ENCODE results near the gene RASSF8.

Gene RASSF8, protein sequence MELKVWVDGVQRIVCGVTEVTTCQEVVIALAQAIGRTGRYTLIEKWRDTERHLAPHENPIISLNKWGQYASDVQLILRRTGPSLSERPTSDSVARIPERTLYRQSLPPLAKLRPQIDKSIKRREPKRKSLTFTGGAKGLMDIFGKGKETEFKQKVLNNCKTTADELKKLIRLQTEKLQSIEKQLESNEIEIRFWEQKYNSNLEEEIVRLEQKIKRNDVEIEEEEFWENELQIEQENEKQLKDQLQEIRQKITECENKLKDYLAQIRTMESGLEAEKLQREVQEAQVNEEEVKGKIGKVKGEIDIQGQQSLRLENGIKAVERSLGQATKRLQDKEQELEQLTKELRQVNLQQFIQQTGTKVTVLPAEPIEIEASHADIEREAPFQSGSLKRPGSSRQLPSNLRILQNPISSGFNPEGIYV

DNA sequence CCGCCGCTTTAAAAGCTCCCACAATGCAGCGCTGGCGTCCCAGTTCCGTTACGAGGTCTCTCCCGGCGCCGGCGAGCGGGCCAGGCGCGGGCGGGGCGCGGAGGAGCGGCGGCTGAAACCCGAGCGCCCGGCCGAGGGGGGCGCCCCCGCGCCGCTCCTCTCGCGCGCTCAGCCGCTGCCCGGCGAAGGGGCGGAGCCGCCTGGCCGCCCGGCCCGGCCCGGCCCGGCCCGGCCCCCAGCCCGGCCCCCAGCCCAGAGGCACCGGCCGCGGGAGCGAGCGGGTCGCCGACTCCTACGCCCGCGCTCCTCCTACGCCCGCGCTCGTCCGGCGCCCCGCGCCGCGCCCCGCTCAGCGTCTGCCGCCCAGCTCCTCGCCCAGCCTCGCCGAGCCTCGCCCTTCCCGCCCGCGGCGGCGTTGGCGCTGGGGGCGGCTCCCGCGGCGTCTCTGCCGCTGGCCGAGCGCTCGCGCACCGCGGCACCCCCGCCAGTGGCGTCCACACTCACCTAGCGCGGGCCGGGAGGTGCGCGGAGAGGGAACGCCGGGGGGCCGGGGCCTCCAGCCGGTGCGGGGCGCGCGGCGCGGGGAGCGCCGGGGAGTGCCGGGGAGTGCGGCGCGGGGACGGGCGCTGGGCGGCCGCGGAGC, at the start of gene RASSF8:
TSS of gene RASSF8 (plus strand) at position 255 of the 643 bp plus-strand sequence. CDS start 96,662 bp downstream, outside the sequence.
- TF ChIP-seq, protein P1, sequence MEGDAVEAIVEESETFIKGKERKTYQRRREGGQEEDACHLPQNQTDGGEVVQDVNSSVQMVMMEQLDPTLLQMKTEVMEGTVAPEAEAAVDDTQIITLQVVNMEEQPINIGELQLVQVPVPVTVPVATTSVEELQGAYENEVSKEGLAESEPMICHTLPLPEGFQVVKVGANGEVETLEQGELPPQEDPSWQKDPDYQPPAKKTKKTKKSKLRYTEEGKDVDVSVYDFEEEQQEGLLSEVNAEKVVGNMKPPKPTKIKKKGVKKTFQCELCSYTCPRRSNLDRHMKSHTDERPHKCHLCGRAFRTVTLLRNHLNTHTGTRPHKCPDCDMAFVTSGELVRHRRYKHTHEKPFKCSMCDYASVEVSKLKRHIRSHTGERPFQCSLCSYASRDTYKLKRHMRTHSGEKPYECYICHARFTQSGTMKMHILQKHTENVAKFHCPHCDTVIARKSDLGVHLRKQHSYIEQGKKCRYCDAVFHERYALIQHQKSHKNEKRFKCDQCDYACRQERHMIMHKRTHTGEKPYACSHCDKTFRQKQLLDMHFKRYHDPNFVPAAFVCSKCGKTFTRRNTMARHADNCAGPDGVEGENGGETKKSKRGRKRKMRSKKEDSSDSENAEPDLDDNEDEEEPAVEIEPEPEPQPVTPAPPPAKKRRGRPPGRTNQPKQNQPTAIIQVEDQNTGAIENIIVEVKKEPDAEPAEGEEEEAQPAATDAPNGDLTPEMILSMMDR (IDR thresholded peaks at IDR 0.05; ENCODE audit: extremely low read depth, missing control alignments): no peak
- peak; percentile 89 for DNase-seq (ENCODE audit: low spot score)

- DNase-seq (ENCODE audit: low spot score): no peak
- TF ChIP-seq, protein P1 (IDR thresholded peaks at IDR 0.05; ENCODE audit: extremely low read depth, missing control alignments): no peak
Observed at GRCh38 chr12:25914551-25914950, 43.9 kb upstream of the RASSF8 start.

DNA sequence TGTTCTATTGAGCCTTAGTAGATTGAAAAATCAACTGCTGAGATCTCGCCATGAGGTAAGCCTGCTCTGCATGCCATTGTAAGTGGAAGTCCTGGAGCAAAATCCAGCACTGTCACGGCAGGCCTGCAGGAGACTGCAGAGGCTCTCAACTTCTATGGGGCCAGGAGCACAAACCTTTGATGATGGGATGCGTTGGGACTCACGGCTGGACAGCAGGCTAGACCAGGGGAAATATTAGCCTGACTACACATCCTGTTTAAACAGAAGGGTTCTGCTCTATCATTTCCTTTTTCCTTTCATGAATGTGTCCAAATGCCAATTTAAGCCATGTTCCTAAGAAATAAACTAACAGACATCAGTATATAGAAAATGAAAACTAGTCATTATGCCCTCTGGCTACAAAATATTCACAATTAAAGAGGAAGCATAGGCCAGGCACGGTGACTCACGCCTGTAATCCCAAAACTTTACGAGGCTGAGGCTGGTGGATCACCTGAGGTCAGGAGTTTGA, 33.9 kb upstream of the RASSF8 start:
- no peak for DNase-seq (ENCODE audit: low spot score)
- TF ChIP-seq, protein P1 (IDR thresholded peaks at IDR 0.05; ENCODE audit: extremely low read depth, missing control alignments): no peak

DNA sequence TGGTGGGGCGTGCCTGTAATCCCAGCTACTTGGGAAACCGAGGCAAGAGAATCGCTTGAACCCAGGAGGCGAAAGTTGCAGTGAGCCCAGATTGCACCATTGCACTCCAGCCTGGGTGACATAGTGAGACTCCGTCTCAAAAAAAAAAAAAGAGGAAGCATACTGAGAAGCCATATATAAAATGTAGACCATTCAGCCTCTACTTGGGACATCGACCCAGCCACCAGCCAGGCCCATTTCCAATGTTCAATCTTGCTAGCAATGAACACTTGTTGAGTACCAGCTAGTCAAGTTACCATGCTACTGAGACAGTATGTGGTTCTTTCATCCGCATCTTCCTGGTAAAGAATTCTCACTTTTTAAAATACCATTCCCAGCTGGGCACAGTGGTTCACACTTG, 33.4 kb upstream of the RASSF8 start:
- TF ChIP-seq, protein P1 (IDR thresholded peaks at IDR 0.05; ENCODE audit: extremely low read depth, missing control alignments): no peak
- DNase-seq (ENCODE audit: low spot score): no peak

GRCh38 chr12:25926536-25926935, 31.9 kb upstream of the RASSF8 start:
- TF ChIP-seq, protein P1 (IDR thresholded peaks at IDR 0.05; ENCODE audit: extremely low read depth, missing control alignments): no peak
- DNase-seq (ENCODE audit: low spot score): no peak

DNA sequence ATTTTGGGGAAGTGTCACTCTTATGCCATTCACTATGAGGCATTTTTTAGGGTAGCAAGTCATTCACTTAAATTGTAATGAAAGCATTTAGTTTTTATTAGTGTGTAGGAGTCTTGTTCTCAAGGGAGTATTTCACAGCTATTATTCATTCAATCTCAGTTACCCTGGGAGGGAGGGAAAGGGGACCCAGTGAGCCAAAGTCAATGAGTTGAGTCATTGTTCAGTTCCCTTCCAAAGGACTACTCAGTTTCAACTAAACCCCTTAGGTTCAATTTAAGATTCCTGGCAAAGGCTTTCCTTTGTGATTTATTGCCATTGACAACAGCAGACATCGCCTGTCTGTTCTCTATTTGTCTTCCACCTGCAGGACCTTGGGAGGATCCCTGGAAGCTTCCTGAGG, 29.3 kb upstream of the RASSF8 start:
- TF ChIP-seq, protein P1 (IDR thresholded peaks at IDR 0.05; ENCODE audit: extremely low read depth, missing control alignments): no peak
- no peak for DNase-seq (ENCODE audit: low spot score)

- TF ChIP-seq, protein P1 (IDR thresholded peaks at IDR 0.05; ENCODE audit: extremely low read depth, missing control alignments): no peak
- no peak for DNase-seq (ENCODE audit: low spot score)
Observed at GRCh38 chr12:25932971-25933370, 25.5 kb upstream of the RASSF8 start.

All from GM20000 (cell line).